ENCODE data around the gene ACOXL. TPM values are rescaled to one million over a fixed set of nuclear protein-coding genes. Genes with fewer than 3 reads are reported as not detected.

ACOXL gene
- total RNA-seq, 5 donors from 2014 or later (not counting 1 experiment from before 2014, with no cell fraction given) = 0.10 TPM; not detected in 4

- ChIA-PET POLR2A (no interaction called here), CTCF (no interaction called here)
- H3K27me3 ChIP-seq (replicated peaks in 1 of 2; ENCODE audit: control insufficient read depth in 2 of 2, extremely low read depth in 1 of 2, insufficient read depth in 2 of 2, low read length in 1 of 2) = peaks cover 0 to 2% of the 10 kb centered on the region in 2 experiments
- no peaks in the 10 kb centered on the region for H3K36me3 ChIP-seq (ENCODE audit: control insufficient read depth in 2 of 2, extremely low read depth in 1 of 2, insufficient read depth in 1 of 2, low read length in 1 of 2)
- ATAC-seq (replicated peaks in 1 of 4) (no peak), DNase-seq (no peak)
- Mint-ChIP-seq H3K36me3 (no peaks in the 10 kb centered on the region), H3K27ac (no peak overlapping the region), H3K4me1 (no peaks in the 10 kb centered on the region), H3K4me3 (no peak overlapping the region), H3K27me3 (peaks cover 33 to 36% of the 10 kb centered on the region in 2 donors), H3K9me3 (peaks cover 0 to 7% (median 3%) of the 10 kb centered on the region in 3 donors)
- H3K9me3 ChIP-seq = no peaks in the 10 kb centered on the region
- H3K27ac ChIP-seq (ENCODE audit: low read length) = no peak overlapping the region
- WGBS (ENCODE audit: insufficient coverage) = 81% methylated on average over 5 of the region's 10 CpGs
- no peak overlapping the region for H3K4me3 ChIP-seq (ENCODE audit: control insufficient read depth in 1 of 2, extremely low read depth in 1 of 2, low read length in 1 of 2)
- H3K4me1 ChIP-seq (ENCODE audit: control insufficient read depth in 1 of 2, extremely low read depth in 1 of 2, insufficient read depth in 2 of 2, low read length in 2 of 2) = no peaks in the 10 kb centered on the region
These were observed 51.8 kb downstream of the ACOXL start for GRCh38 chr2:110784047-110784631.

- POLR2A ChIA-PET = no interaction called here
- CTCF ChIA-PET = no interaction called here
- Mint-ChIP-seq H3K36me3 (no peaks in the 10 kb centered on the region), H3K9me3 (peaks cover 0 to 7% (median 3%) of the 10 kb centered on the region in 3 donors), H3K4me1 (no peaks in the 10 kb centered on the region), H3K27me3 (peaks cover 32 to 38% of the 10 kb centered on the region in 2 donors), H3K27ac (no peak overlapping the region), H3K4me3 (no peak overlapping the region)
- Histone ChIP-seq H3K9me3 (no peaks in the 10 kb centered on the region), H3K4me3 (ENCODE audit: control insufficient read depth in 1 of 2, extremely low read depth in 1 of 2, low read length in 1 of 2) (no peak overlapping the region), H3K36me3 (ENCODE audit: control insufficient read depth in 2 of 2, extremely low read depth in 1 of 2, insufficient read depth in 1 of 2, low read length in 1 of 2) (no peaks in the 10 kb centered on the region), H3K4me1 (ENCODE audit: control insufficient read depth in 1 of 2, extremely low read depth in 1 of 2, insufficient read depth in 2 of 2, low read length in 2 of 2) (no peaks in the 10 kb centered on the region), H3K27me3 (replicated peaks in 1 of 2; ENCODE audit: control insufficient read depth in 2 of 2, extremely low read depth in 1 of 2, insufficient read depth in 2 of 2, low read length in 1 of 2) (peaks cover 0 to 5% of the 10 kb centered on the region in 2 experiments), H3K27ac (ENCODE audit: low read length) (no peak overlapping the region)
- ATAC-seq (replicated peaks in 1 of 4) = no peak
- no CpG with 5 or more reads among the region's 2 CpGs for WGBS (ENCODE audit: insufficient coverage)
- no peak for DNase-seq
These were observed 53.1 kb downstream of the ACOXL start for GRCh38 chr2:110785439-110785838.

GRCh38 chr2:110788976-110789375 lies 56.6 kb downstream of the ACOXL start:
- ChIA-PET CTCF (no interaction called here), POLR2A (no interaction called here)
- no peak overlapping the region for H3K27ac ChIP-seq (ENCODE audit: low read length)
- Mint-ChIP-seq H3K27ac (no peak overlapping the region), H3K36me3 (no peaks in the 10 kb centered on the region), H3K27me3 (peaks cover 27 to 43% of the 10 kb centered on the region in 2 donors), H3K9me3 (peaks cover 0 to 7% (median 3%) of the 10 kb centered on the region in 3 donors), H3K4me3 (no peak overlapping the region), H3K4me1 (no peaks in the 10 kb centered on the region)
- ATAC-seq (replicated peaks in 1 of 4) = no peak
- no peaks in the 10 kb centered on the region for H3K9me3 ChIP-seq
- WGBS (ENCODE audit: insufficient coverage) = 27% methylated on average over 1 of the region's 2 CpGs
- H3K27me3 ChIP-seq (replicated peaks in 1 of 2; ENCODE audit: control insufficient read depth in 2 of 2, extremely low read depth in 1 of 2, insufficient read depth in 2 of 2, low read length in 1 of 2) = peaks cover 0 to 19% of the 10 kb centered on the region in 2 experiments
- no peaks in the 10 kb centered on the region for H3K36me3 ChIP-seq (ENCODE audit: control insufficient read depth in 2 of 2, extremely low read depth in 1 of 2, insufficient read depth in 1 of 2, low read length in 1 of 2)
- H3K4me1 ChIP-seq (ENCODE audit: control insufficient read depth in 1 of 2, extremely low read depth in 1 of 2, insufficient read depth in 2 of 2, low read length in 2 of 2) = no peaks in the 10 kb centered on the region
- no peak for DNase-seq
- H3K4me3 ChIP-seq (ENCODE audit: control insufficient read depth in 1 of 2, extremely low read depth in 1 of 2, low read length in 1 of 2) = no peak overlapping the region

- Mint-ChIP-seq H3K4me3 (no peak overlapping the region), H3K4me1 (no peaks in the 10 kb centered on the region), H3K27ac (no peak overlapping the region), H3K27me3 (peaks cover 29 to 45% of the 10 kb centered on the region in 2 donors), H3K36me3 (no peaks in the 10 kb centered on the region), H3K9me3 (peaks cover 0 to 7% (median 3%) of the 10 kb centered on the region in 3 donors)
- no peak overlapping the region for H3K27ac ChIP-seq (ENCODE audit: low read length)
- no peak for ATAC-seq (replicated peaks in 1 of 4)
- ChIA-PET CTCF (no interaction called here), POLR2A (no interaction called here)
- no peak overlapping the region for H3K4me3 ChIP-seq (ENCODE audit: control insufficient read depth in 1 of 2, extremely low read depth in 1 of 2, low read length in 1 of 2)
- H3K9me3 ChIP-seq = no peaks in the 10 kb centered on the region
- H3K27me3 ChIP-seq (replicated peaks in 1 of 2; ENCODE audit: control insufficient read depth in 2 of 2, extremely low read depth in 1 of 2, insufficient read depth in 2 of 2, low read length in 1 of 2) = peaks cover 0 to 22% of the 10 kb centered on the region in 2 experiments
- no peak for DNase-seq
- 100% methylated on average over 3 of the region's 4 CpGs for WGBS (ENCODE audit: insufficient coverage)
- H3K36me3 ChIP-seq (ENCODE audit: control insufficient read depth in 2 of 2, extremely low read depth in 1 of 2, insufficient read depth in 1 of 2, low read length in 1 of 2) = no peaks in the 10 kb centered on the region
- no peaks in the 10 kb centered on the region for H3K4me1 ChIP-seq (ENCODE audit: control insufficient read depth in 1 of 2, extremely low read depth in 1 of 2, insufficient read depth in 2 of 2, low read length in 2 of 2)
These were observed 57.3 kb downstream of the ACOXL start for GRCh38 chr2:110789706-110790105.

- H3K4me3 Mint-ChIP-seq = no peak overlapping the region
- peaks cover 0 to 24% of the 10 kb centered on the region in 2 experiments for H3K27me3 ChIP-seq (replicated peaks in 1 of 2; ENCODE audit: control insufficient read depth in 2 of 2, extremely low read depth in 1 of 2, insufficient read depth in 2 of 2, low read length in 1 of 2)
- peaks cover 0 to under 1% (median 0%) of the 10 kb centered on the region in 3 donors for H3K9me3 Mint-ChIP-seq
- POLR2A ChIA-PET = no interaction called here
- DNase-seq (no peak), ATAC-seq (replicated peaks in 1 of 4) (no peak)
- no peaks in the 10 kb centered on the region for H3K36me3 ChIP-seq (ENCODE audit: control insufficient read depth in 2 of 2, extremely low read depth in 1 of 2, insufficient read depth in 1 of 2, low read length in 1 of 2)
- no peaks in the 10 kb centered on the region for H3K4me1 Mint-ChIP-seq
- peaks cover 24 to 46% of the 10 kb centered on the region in 2 donors for H3K27me3 Mint-ChIP-seq
- H3K27ac ChIP-seq (ENCODE audit: low read length) = no peak overlapping the region
- CTCF ChIA-PET = no interaction called here
- no peaks in the 10 kb centered on the region for H3K36me3 Mint-ChIP-seq
- H3K4me3 ChIP-seq (ENCODE audit: control insufficient read depth in 1 of 2, extremely low read depth in 1 of 2, low read length in 1 of 2) = no peak overlapping the region
- H3K4me1 ChIP-seq (ENCODE audit: control insufficient read depth in 1 of 2, extremely low read depth in 1 of 2, insufficient read depth in 2 of 2, low read length in 2 of 2) = no peaks in the 10 kb centered on the region
- H3K27ac Mint-ChIP-seq = no peak overlapping the region
- no peaks in the 10 kb centered on the region for H3K9me3 ChIP-seq
These were observed 58.5 kb downstream of the ACOXL start for GRCh38 chr2:110790907-110791306.

GRCh38 chr2:110791435-110791834 lies 59.1 kb downstream of the ACOXL start:
- POLR2A ChIA-PET = no interaction called here
- H3K27ac ChIP-seq (ENCODE audit: low read length) = no peak overlapping the region
- Mint-ChIP-seq H3K4me1 (no peaks in the 10 kb centered on the region), H3K4me3 (no peak overlapping the region), H3K9me3 (no peaks in the 10 kb centered on the region), H3K36me3 (no peaks in the 10 kb centered on the region), H3K27me3 (peaks cover 18 to 41% of the 10 kb centered on the region in 2 donors), H3K27ac (no peak overlapping the region)
- no peak for DNase-seq
- H3K9me3 ChIP-seq = no peaks in the 10 kb centered on the region
- CTCF ChIA-PET = no interaction called here
- H3K36me3 ChIP-seq (ENCODE audit: control insufficient read depth in 2 of 2, extremely low read depth in 1 of 2, insufficient read depth in 1 of 2, low read length in 1 of 2) = no peaks in the 10 kb centered on the region
- no peaks in the 10 kb centered on the region for H3K4me1 ChIP-seq (ENCODE audit: control insufficient read depth in 1 of 2, extremely low read depth in 1 of 2, insufficient read depth in 2 of 2, low read length in 2 of 2)
- no peak overlapping the region for H3K4me3 ChIP-seq (ENCODE audit: control insufficient read depth in 1 of 2, extremely low read depth in 1 of 2, low read length in 1 of 2)
- H3K27me3 ChIP-seq (replicated peaks in 1 of 2; ENCODE audit: control insufficient read depth in 2 of 2, extremely low read depth in 1 of 2, insufficient read depth in 2 of 2, low read length in 1 of 2) = peaks cover 0 to 24% of the 10 kb centered on the region in 2 experiments
- no CpG with 5 or more reads among the region's 4 CpGs for WGBS (ENCODE audit: insufficient coverage)
- no peak for ATAC-seq (replicated peaks in 1 of 4)

- CTCF ChIA-PET = no interaction called here
These were observed 60.7 kb downstream of the ACOXL start for GRCh38 chr2:110793034-110793433.

More at GRCh38 chr2:110793034-110793433, 60.7 kb downstream of the ACOXL start:
- no peaks in the 10 kb centered on the region for H3K36me3 ChIP-seq (ENCODE audit: control insufficient read depth in 2 of 2, extremely low read depth in 1 of 2, insufficient read depth in 1 of 2, low read length in 1 of 2)
- H3K9me3 ChIP-seq = no peaks in the 10 kb centered on the region
- H3K4me1 Mint-ChIP-seq = no peaks in the 10 kb centered on the region
- no peak overlapping the region for H3K27ac Mint-ChIP-seq
- DNase-seq (no peak), ATAC-seq (replicated peaks in 1 of 4) (no peak)
- peaks cover 0 to 26% of the 10 kb centered on the region in 2 experiments for H3K27me3 ChIP-seq (replicated peaks in 1 of 2; ENCODE audit: control insufficient read depth in 2 of 2, extremely low read depth in 1 of 2, insufficient read depth in 2 of 2, low read length in 1 of 2)
- WGBS (ENCODE audit: insufficient coverage) = 100% methylated on average over 1 of the region's 4 CpGs
- no peak overlapping the region for H3K4me3 Mint-ChIP-seq
- H3K27me3 Mint-ChIP-seq = peaks cover 17 to 33% of the 10 kb centered on the region in 2 donors
- H3K36me3 Mint-ChIP-seq = no peaks in the 10 kb centered on the region
- H3K9me3 Mint-ChIP-seq = no peaks in the 10 kb centered on the region
- H3K4me3 ChIP-seq (ENCODE audit: control insufficient read depth in 1 of 2, extremely low read depth in 1 of 2, low read length in 1 of 2) = no peak overlapping the region
- POLR2A ChIA-PET = no interaction called here
- H3K27ac ChIP-seq (ENCODE audit: low read length) = no peak overlapping the region
- no peaks in the 10 kb centered on the region for H3K4me1 ChIP-seq (ENCODE audit: control insufficient read depth in 1 of 2, extremely low read depth in 1 of 2, insufficient read depth in 2 of 2, low read length in 2 of 2)
